Dedifferentiated amniotic fluid mesenchymal stem cell (primary cell): ENCODE measurements around the gene STIM2.
"Not testable (repeated sequence)": the region's sequence is repeated elsewhere in the genome, so short reads cannot be mapped to it uniquely, and the experiment has no call there.

Experiments
- DNase-seq: peaks from one replicate; pipeline ENCODE4 v3.0.0-alpha.2; 2016; ENCODE audit errors: extremely low spot score

Gene STIM2

DNA sequence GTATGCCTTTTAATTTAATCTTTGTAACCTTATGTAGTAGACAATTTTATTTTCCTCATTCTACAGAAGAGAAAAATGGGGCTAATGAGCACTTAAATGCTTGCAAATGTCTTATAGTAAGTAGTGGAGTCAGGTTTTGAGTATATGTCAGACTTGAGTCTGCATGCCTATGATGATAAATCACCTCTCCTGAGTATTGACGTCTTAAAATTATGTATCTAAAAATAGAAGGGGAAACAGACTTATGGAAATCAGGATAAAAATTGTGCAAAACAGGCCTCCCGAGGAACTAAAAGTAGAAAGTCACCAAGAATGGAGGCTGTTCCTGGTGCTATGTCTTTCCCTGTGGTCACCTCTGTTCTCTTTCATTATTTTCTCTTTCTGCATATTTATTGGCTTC lies 92.7 kb downstream of the STIM2 start:
- no peak for DNase-seq

DNA sequence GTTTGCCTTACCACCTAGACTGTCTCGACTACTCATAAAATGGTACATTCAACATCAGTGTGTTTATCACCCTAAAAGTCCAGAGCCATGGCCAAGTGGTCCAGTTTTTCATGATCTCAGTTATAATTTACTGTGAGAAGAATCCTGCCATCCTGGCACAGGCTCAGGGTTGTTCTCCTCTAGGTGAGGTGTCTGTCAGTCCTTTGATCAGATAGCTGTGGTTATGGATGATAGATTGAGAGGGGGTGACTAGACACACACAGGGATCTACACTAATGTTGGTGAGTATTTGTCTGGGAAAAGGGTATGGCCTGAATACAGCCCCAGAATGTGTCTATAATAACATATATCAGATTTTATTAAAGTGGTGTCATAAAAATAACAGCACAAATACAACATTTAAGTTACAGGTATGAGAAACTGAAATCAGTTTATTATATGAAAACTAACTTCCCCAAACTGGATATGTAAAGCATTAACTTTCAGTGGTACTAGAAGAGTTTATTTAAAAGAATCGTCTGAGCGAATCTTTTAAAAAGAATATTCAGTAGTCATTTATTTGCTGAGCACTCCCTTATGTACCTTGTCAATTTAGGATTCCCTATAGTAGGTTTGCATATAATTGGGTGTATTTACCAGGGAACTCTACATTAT lies 93.3 kb downstream of the STIM2 start:
- no peak for DNase-seq

DNA sequence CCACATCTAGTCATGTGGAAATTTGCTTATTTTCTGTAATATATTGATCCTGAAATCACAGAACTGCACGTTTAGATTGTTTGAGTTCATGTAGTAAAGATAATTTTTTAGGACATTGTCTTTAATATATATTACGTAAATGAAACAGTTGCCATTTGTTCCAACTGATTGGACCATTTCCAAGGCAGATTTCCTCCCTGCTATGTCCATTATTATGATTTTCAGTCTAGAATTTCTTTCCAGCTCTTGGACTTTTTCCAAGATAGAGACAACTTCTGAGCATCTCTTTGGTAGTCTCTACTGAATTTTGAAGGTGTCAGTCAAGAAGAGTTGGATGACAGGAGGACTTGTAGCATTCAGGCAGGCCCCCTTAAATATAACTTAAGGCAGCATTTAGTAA lies 94.6 kb downstream of the STIM2 start:
- no peak for DNase-seq

DNA sequence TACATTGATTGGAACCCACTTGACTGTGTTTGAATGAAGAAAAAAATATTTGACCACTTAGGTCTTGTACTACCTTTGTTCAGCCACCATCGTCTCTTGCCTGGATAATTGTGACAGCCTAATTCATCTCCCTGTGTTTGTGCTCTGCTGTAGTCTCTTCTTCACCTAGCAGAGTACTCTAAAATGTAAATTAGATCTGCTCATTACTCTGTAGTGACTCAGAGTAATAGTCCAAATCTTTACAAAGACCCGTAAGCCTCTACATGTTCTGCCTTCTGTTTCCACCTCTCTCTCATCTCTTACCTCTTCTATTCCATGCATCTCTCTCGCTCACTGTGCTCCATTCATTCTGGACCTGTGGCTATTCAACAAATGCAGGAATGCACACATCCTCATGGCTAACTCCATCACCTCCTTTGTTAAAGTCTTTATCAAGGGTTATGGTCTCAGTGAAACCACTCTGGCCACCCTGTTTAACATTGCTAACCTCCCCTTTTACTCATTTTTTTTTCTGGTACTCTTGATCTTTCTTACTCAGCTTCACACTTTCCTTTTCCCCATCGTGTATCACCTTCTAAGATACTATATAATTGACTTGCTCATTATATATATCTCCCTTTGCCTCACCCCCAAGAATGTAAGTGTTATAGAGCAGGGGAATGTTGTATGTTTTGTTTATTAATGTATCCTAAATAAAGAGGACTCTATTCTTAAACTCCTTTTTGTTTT lies 98.4 kb downstream of the STIM2 start:
- DNase-seq: no peak

DNA sequence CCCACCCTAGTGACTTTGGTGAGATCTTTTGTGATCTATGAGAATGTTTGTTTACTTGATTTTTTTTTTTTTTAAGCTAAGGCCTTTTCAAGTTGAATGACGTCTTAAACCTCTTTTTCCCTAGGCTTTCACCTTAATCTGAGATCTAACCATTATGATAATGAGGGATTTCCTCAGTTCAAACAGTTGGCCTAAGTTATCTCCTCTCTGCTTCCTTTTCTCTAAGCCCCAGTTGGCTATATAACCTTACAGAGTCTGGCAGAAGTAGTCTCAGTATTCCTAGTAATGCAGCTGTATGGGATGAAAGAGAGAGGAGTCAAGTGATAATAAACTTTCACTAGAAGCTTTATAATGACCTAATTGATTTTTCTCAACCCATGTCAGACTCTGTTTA lies 99.0 kb downstream of the STIM2 start:
- no peak for DNase-seq

DNA sequence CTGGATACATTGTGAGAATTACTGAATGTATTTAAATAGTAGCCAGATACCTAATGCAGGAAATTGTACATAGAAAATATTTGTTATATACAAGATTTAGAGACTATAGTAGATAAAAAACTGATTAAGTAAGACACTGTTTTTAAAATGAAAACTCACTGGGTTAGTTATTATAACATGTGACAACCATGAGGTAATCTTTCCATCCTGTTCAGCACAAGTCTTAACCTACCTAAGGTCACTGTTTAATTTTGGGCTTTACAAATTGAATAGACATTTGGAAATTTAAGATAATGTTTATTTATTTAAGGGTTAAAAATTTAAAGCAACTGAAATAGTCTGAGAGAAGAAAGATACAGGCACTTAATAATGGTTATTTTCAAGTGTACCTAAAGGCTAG lies 102.1 kb downstream of the STIM2 start:
- DNase-seq: no peak

DNA sequence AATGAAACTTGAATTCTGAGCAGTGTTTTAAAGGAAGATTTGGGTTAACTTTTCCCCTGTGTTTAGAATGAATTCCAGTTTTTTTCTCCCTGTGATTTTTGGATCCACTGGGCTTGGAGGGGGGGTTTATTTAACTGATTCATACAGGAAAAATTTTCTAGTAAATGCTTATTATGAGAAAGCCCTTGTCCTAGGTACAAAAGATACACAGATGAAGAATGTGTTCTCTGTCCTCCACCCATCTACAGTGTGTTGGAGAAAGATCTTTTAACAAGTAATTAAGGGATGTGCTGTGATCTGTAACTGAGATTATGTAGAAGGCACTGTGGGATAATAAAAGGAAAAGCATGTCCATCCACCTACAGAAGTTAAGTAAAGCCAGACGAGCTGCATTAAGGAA lies 103.9 kb downstream of the STIM2 start:
- DNase-seq: no peak

DNA sequence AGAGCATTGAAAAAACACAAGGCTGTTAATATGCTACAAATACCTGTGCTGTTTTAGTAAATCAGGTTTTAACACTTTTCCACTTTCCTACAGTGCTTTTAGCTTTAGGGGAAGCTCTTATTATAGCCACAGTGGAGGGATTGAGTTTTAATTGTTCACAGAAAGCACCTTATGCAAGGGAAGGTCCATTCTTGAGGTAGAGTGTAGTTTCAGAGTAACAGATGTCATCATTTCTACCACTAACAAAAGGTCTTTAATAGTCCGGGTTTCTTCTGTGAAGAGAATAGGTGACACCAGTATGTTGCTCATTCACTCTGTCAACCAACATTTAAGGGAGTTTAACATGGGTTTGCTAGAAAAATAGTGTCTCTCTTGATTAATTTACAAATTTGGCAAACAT lies 104.4 kb downstream of the STIM2 start:
- DNase-seq: no peak

DNA sequence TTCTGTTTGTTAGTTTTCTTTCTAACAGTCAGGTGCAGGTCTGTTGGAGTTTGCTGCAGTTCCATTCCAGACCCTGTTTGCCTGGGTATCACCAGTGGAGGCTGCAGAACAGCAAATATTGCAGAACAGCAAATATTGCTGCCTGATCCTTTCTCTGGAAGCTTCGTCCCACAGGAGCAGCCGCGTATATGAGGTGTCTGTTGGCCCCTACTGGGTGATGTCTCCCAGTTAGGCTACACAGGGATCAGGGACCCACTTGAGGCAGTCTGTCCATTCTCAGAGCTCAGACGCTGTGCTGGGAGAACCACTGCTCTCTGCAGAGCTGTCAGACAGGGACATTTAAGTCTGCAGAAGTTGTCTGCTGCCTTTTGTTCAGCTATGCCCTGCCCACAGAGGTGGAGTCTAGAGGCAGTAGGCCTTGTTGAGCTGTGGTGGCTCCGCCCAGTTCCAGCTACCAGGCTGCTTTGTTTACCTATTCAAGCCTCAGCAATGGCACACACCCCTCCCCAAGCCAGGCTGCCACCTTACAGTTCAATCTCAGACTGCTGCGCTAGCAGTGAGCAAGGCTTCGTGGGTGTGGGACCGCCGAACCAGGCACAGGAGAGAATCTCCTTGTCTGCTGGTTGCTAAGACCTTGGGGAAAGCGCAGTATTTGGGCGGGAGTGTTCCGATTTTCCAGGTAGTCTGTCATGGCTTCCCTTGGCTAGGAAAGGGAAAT lies 115.0 kb downstream of the STIM2 start:
- not testable (repeated sequence) for DNase-seq

DNA sequence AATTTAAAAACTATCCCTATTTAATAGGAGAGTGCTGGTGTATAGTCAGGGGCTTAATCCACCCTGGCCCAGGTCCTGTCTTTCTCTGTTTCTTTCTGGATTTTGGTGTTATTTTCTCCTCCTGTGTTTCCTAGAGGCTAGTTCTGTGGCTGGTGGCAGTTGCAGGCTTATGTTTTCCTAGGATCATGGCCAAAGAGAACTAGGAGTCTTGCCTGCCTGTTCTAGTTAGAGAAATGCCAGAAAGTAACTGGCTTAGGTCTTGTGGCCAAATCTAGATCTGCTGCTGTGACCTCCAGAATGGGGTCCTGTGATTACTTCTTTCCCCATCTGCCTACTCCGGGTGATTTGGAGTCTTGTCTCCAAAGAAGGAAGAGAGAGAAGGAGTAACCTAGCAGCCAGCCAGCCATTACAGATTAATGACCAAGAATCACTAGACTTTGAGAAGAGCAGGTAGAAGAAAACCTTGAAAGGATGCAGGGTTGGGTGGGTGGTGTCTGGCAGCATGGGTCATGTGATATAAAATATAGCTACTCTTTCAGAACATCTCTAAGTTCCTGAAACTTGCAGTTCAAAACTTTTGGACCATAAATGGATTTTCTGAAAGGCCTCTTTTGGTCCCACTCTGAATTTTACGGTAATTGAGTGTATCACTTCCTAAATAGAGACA lies 117.9 kb downstream of the STIM2 start:
- no peak for DNase-seq

DNA sequence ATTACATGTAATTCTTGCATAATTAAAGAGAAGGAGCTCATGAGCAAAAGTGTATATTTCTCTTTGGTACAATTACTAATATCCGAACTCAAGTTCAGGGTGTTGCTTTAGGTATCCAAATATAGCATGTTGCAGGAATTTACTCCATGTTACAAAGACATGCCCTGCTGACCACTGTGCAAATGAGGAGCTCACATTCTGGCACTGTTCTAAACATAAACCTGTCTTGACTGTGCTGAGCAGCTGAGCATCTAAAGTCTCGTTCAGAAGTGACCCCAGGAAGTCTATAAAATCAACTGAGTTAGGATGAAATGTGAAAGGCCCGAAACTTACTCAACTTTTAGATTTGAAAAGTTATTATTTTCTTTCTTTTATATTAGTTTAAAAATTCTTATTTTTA lies 124.3 kb downstream of the STIM2 start:
- DNase-seq: no peak

DNA sequence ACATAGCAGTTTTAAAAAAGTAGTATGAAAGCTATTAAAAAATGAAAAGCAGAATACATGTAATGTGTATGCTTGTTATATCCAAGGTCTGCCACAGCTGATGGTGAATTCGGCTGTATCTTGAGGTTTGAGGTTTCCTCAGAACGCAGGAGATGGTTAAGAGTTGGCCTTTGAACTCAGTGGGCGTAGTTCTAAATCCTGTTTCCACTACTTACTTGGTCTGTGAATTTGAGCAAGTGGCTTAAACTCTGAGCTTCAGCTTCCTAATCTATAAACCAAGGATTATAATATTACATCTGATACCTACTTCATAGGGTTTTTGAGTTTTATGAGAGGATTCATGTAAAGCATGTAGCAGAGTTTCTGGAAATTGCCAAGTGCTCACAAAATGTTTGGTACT lies 125.2 kb downstream of the STIM2 start:
- DNase-seq: no peak

DNA sequence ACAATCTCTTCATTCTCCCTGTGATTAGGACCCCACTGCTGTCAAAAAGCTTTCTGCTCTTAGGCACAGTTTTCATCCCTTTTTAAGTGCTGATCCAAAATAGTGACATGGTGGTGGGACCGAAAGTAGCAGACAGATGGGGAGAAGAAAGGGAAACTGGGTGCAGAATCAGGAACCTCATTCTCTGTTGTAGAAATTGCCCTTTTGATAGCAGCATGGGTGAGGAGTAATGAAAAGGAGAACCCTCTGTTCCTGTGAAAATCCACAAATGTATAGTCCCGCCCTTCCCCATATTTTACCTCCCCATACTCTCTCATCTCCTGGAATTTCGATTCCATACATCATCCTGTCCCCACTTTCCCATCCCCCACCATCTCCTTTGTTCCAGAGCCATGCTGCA lies 126.5 kb downstream of the STIM2 start:
- DNase-seq: no peak

DNA sequence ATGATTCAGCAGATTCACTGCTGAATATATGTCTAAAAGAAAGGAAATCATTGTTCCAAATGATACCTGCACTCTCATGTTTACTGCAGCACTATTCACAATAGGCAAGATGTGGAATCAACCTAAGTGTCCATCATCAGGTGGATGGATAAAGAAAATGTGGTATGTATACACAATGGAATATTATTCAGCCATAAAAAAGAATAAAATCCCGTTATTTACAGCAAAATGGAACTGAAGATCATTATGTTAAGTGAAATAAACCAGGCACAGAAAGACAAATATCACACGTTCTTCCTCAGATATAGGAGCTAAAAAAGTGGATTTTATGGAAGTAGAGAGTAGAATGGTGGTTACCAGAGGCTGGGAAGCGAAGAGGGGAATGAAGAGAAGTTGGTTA lies 130.4 kb downstream of the STIM2 start:
- no peak for DNase-seq

DNA sequence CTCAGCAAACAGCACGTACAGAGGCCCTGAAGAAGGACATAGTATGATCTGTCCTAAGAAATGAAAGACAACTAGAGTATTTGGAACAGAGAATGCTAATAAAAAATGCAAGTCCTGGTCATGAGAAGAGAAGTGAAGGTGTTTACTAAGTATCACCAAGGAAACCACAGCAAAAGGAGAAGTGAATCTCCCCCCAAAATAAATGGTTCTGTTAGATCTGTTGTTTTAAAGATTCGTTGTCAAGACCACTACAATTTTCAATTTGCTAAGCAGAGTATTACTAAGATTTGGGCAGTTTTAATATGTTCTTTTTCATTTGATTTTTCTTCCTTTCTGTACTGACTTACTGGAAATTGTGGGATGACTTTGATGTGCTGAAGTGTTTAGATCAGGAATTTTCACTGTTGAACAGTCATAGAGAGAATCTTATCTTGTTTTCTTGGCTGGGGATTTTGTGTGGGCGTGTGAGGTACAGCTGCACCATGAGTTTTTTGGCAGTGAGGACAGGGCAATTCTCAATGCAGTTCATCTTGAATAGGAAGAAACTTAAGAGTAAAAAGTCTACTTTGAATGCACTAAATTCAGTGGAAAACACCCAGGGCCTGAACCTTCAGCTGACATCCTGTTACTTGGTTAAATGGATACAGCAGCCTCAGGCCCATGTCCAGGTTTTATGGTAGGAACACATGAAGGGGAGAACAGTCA lies 132.2 kb downstream of the STIM2 start:
- no peak for DNase-seq

DNA sequence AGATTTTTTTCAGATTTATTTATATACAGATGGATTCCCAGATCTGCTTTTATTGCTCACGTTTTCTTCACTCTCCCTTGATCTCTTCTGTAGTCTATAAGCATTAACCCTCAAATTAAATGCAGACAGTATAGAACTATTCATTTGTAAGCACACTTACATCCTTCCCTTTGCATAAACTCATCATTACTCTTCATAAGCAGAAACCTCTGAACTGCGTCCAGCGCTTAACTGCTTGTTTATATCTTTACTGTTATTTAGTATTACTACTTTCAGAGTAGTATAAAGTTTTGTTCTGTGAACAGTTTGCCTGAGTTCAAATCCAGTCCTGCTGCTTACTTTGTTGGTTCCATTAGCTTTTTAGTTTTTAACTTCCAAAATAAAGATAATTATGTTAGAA lies 132.9 kb downstream of the STIM2 start:
- DNase-seq: no peak

DNA sequence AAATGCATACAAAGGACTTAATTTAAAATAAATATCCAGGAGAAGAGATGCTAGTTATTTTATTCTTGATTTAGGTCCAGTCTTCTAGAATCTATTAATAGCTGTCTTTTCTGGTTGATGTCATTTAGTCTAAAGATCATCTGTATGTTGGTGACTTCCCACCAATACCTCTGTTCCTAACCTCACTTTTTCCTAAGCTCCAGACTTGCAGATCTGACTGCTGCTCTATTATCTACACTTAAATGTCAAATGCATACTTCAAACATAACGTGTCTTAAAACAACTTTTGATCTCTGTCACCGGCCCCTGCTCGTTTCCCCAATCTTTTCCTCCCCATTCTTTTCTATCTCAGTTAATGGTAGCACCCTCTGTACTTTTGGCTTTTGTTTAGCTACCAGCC lies 133.3 kb downstream of the STIM2 start:
- no peak for DNase-seq

DNA sequence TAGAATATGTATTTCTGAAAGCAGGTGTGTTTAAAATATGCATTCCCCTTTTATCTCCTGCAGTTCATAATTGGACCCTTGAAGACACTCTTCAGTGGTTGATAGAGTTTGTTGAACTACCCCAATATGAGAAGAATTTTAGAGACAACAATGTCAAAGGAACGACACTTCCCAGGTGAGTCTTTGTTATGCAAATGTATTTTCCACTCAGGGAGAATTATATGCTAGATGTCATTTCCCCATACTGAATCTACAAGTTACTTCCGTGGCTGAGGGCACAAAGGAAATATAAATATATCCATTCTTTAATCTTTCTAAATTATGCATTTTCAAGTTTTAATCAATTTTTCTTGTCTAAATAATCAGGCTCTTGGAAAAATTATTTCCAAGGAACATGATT lies 134.7 kb downstream of the STIM2 start:
- DNase-seq: no peak

DNA sequence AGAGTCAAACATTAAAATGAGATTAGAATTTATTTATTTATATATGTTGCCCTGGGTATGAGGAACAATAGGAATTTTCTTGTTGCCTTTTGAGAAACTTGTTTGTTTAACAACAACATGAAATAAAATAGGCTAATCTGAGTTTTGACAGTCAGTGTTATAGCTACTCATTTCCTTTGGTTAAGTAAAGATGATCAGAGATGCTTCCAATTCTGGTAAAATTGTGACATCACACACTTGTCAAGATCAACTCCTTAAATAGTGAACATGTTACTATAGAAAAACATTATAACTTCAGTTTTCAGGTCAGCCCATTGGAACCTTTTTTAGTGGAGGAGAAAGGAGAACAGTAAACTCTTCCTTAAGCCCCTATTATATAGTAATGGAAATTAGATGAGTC lies 136.1 kb downstream of the STIM2 start:
- DNase-seq: no peak

DNA sequence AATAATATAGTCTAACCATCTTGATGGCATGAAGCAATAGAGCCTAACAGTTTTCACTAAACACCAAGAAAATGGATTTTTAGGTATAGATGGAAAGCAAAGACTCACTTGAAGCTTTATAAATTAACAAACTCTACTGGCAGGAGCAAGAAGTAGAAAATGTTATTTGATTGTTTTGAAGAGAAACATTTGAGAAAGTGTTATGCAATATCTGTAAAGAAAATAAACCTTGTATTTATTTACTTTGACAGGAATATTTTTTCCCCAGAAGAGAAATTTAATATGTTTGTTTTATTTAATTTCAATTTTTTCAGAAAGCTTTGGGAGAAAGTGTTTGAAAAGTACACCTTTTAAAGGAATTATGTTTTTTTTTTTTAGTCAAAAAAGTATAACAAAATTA lies 139.0 kb downstream of the STIM2 start:
- no peak for DNase-seq

DNA sequence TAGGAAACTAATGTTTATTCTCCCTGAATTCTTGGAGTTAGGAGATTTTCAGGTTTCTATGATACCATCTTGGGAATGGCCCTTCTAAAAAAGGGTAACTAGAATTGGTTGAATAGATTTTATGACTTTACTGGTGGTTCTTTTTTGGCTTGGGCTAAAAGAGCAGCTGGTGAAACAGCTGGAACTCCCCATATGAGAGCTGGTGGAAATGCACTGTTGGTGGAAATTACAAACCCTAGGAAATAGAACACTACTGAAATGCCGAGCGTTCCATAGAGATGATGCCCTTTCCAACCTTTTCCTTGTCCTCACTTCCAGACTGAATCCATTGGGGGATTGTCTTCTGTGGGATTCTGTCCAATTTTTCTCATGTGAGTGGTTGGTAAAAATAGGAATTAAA lies 139.5 kb downstream of the STIM2 start:
- no peak for DNase-seq

DNA sequence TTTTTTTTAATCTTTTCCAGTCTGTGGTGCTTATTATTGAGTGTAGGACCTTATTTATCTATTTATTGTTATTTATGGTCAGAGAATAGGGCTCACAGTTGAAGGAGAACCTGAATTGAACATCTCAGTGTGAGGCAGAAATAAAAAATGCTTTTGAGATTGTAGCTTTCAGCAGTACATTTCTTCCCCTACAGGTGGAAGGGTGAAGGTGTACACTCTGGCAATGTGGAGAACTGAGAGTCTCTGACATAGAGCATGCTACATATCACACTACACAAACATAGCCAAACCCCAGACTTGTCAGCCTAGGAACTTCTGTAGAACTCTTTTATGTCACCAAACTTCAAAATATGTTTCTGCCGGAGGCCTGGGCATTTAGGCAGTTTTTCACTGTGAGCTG lies 140.2 kb downstream of the STIM2 start:
- DNase-seq: no peak
